Inflammatory macrophage (primary cell): Measurements from ENCODE around the gene MAPKAPK2.
A peak's percentile ranks its signal among the peaks of the same experiment; 100 is the strongest.

Experiments used
- DNase-seq, 2 donors: peaks; one replicate each; pipeline ENCODE4 v3.0.0-alpha.2; 2020 to 2022

The MAPKAPK2 gene

GRCh38 chr1:206704226-206704625, 19.5 kb downstream of the MAPKAPK2 start:
- DNase-seq: no peak

GRCh38 chr1:206705191-206705590, 20.5 kb downstream of the MAPKAPK2 start:
- peak in 1 of 2 donors; percentile 39 for DNase-seq

GRCh38 chr1:206705726-206706297, 21.1 kb downstream of the MAPKAPK2 start:
- no peak for DNase-seq

- peak; percentile 68 to 89 for DNase-seq
These were observed 21.6 kb downstream of the MAPKAPK2 start for GRCh38 chr1:206706298-206706791.

GRCh38 chr1:206706806-206707366, 22.2 kb downstream of the MAPKAPK2 start:
- no peak for DNase-seq

- DNase-seq: peak; percentile 22 to 54
These were observed 23.4 kb downstream of the MAPKAPK2 start for GRCh38 chr1:206708058-206708457.

GRCh38 chr1:206708882-206709281, 24.2 kb downstream of the MAPKAPK2 start:
- DNase-seq: no peak

GRCh38 chr1:206709322-206709721, 24.6 kb downstream of the MAPKAPK2 start:
- DNase-seq: no peak

GRCh38 chr1:206709772-206710459, 25.2 kb downstream of the MAPKAPK2 start:
- DNase-seq: no peak

GRCh38 chr1:206710460-206710823, 25.7 kb downstream of the MAPKAPK2 start:
- no peak for DNase-seq

- peak in 1 of 2 donors; percentile 49 for DNase-seq
These were observed 28.4 kb downstream of the MAPKAPK2 start for GRCh38 chr1:206713070-206713469.

- DNase-seq: no peak
These were observed 29.2 kb downstream of the MAPKAPK2 start for GRCh38 chr1:206713910-206714312.

- DNase-seq: no peak
These were observed 29.8 kb downstream of the MAPKAPK2 start for GRCh38 chr1:206714331-206715058.

GRCh38 chr1:206715120-206715519, 30.4 kb downstream of the MAPKAPK2 start:
- DNase-seq: no peak

- no peak for DNase-seq
These were observed 30.9 kb downstream of the MAPKAPK2 start for GRCh38 chr1:206715552-206716158.

GRCh38 chr1:206716159-206716869, 31.6 kb downstream of the MAPKAPK2 start:
- no peak for DNase-seq

GRCh38 chr1:206716870-206717673, 32.4 kb downstream of the MAPKAPK2 start:
- peak; percentile 50 to 52 for DNase-seq

GRCh38 chr1:206717674-206717989, 32.9 kb downstream of the MAPKAPK2 start:
- DNase-seq: no peak

GRCh38 chr1:206719169-206719839, 34.6 kb downstream of the MAPKAPK2 start:
- no peak for DNase-seq

- DNase-seq: no peak
These were observed 36.7 kb downstream of the MAPKAPK2 start for GRCh38 chr1:206721454-206721853.
